ENCODE measurements around the gene RANBP9.

The RANBP9 gene

GRCh38 chr6:13655700-13656099 lies 55.9 kb downstream of the RANBP9 start:
- in situ Hi-C loops (cut with HindIII; ENCODE audit: low sequenced_read_pairs): no loop called here

- in situ Hi-C loops (cut with HindIII; ENCODE audit: low sequenced_read_pairs): no loop called here
Observed at GRCh38 chr6:13654496-13654895, 57.1 kb downstream of the RANBP9 start.

GRCh38 chr6:13653296-13653695 lies 58.3 kb downstream of the RANBP9 start:
- in situ Hi-C loops (cut with HindIII; ENCODE audit: low sequenced_read_pairs): no loop called here

GRCh38 chr6:13649393-13649792 lies 62.2 kb downstream of the RANBP9 start:
- in situ Hi-C loops (cut with HindIII; ENCODE audit: low sequenced_read_pairs): no loop called here

GRCh38 chr6:13648850-13649249 lies 62.8 kb downstream of the RANBP9 start:
- in situ Hi-C loops (cut with HindIII; ENCODE audit: low sequenced_read_pairs): no loop called here

GRCh38 chr6:13643125-13643524 lies 68.5 kb downstream of the RANBP9 start:
- in situ Hi-C loops (cut with HindIII; ENCODE audit: low sequenced_read_pairs): no loop called here

GRCh38 chr6:13641315-13641714 lies 70.3 kb downstream of the RANBP9 start:
- in situ Hi-C loops (cut with HindIII; ENCODE audit: low sequenced_read_pairs): no loop called here

GRCh38 chr6:13638626-13639025 lies 73.0 kb downstream of the RANBP9 start:
- in situ Hi-C loops (cut with HindIII; ENCODE audit: low sequenced_read_pairs): no loop called here

- in situ Hi-C loops (cut with HindIII; ENCODE audit: low sequenced_read_pairs): no loop called here
Observed at GRCh38 chr6:13638014-13638413, 73.6 kb downstream of the RANBP9 start.

- in situ Hi-C loops (cut with HindIII; ENCODE audit: low sequenced_read_pairs): no loop called here
Observed at GRCh38 chr6:13635948-13636658, 75.5 kb downstream of the RANBP9 start.

GRCh38 chr6:13633343-13633742 lies 78.3 kb downstream of the RANBP9 start:
- in situ Hi-C loops (cut with HindIII; ENCODE audit: low sequenced_read_pairs): no loop called here

GRCh38 chr6:13630499-13630898 lies 81.1 kb downstream of the RANBP9 start:
- in situ Hi-C loops (cut with HindIII; ENCODE audit: low sequenced_read_pairs): no loop called here

GRCh38 chr6:13629459-13630116 lies 82.0 kb downstream of the RANBP9 start:
- in situ Hi-C loops (cut with HindIII; ENCODE audit: low sequenced_read_pairs): no loop called here

- in situ Hi-C loops (cut with HindIII; ENCODE audit: low sequenced_read_pairs): no loop called here
Observed at GRCh38 chr6:13624871-13625288, 86.8 kb downstream of the RANBP9 start.

GRCh38 chr6:13617066-13617465 lies 94.6 kb downstream of the RANBP9 start:
- in situ Hi-C loops (cut with HindIII; ENCODE audit: low sequenced_read_pairs): no loop called here

- in situ Hi-C loops (cut with HindIII; ENCODE audit: low sequenced_read_pairs): no loop called here
Observed at GRCh38 chr6:13615792-13616120, 95.9 kb downstream of the RANBP9 start.

- in situ Hi-C loops (cut with HindIII; ENCODE audit: low sequenced_read_pairs): no loop called here
Observed at GRCh38 chr6:13614926-13615791, 96.5 kb downstream of the RANBP9 start, which contains the start of gene NOL7. TSS of gene NOL7 (plus strand) at chr6:13615335. CDS start at chr6:13615359, 24 bp downstream.

GRCh38 chr6:13614126-13614925 lies 97.3 kb downstream of the RANBP9 start:
- in situ Hi-C loops (cut with HindIII; ENCODE audit: low sequenced_read_pairs): no loop called here

- in situ Hi-C loops (cut with HindIII; ENCODE audit: low sequenced_read_pairs): no loop called here
Observed at GRCh38 chr6:13613029-13613594, 98.5 kb downstream of the RANBP9 start.

GRCh38 chr6:13611715-13612114 lies 99.9 kb downstream of the RANBP9 start:
- in situ Hi-C loops (cut with HindIII; ENCODE audit: low sequenced_read_pairs): no loop called here
